ENCODE measurements around the gene HDAC7. TPM values are rescaled to one million over a fixed set of nuclear protein-coding genes. Genes with fewer than 3 reads are reported as not detected.

Gene HDAC7
- total and polyA plus RNA-seq, 2 experiments from 2014 or later: 41.3 to 60.1 TPM

DNA sequence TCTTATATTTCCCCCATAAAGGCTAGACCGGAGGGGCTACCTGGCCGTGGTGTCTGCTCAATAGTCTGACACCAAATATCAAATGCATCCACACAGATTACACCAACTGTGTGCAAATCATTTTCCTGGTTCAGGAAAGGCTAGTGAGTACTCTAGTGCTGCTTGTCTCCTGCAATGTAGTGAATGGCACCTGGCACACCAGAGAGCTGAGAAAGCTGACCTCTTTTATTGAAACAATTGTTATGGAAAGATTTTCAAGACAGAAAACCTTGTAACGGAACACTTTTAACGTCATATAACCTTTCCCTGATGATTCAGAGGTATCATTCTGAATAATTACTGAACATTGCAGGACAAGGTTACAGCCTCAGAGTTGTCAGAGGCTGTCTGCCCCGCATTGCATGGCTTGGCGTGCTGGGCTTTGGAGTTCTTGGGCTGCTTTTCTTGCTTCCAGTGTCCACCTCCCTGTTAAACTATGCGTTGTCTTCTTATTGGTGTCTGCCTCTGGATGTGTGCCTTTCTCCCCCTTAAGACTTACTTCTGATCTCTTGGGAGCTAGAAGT is 40.7 kb upstream of the HDAC7 start:
- H3K4me1 ChIP-seq (ENCODE audit: insufficient read depth): no peaks in the 10 kb centered on the region
- H3K4me3 Mint-ChIP-seq: no peak overlapping the region
- no peak overlapping the region for H3K4me2 ChIP-seq
- H3K27ac Mint-ChIP-seq: no peak overlapping the region
- no peak overlapping the region for H2AFZ ChIP-seq
- no peaks in the 10 kb centered on the region for H3K36me3 ChIP-seq (ENCODE audit: insufficient read depth)
- DNase-seq (ENCODE audit: low spot score): no peak
- no peaks in the 10 kb centered on the region for H4K20me1 ChIP-seq (replicated peaks; ENCODE audit: insufficient read depth)
- no peak for ATAC-seq
- no peaks in the 10 kb centered on the region for H3K36me3 Mint-ChIP-seq (ENCODE audit: low read depth)
- no peak overlapping the region for H3K27ac ChIP-seq (ENCODE audit: low read depth)
- H3K27me3 ChIP-seq (ENCODE audit: insufficient read depth): no peaks in the 10 kb centered on the region
- H3K79me2 ChIP-seq (replicated peaks; ENCODE audit: insufficient read depth): no peaks in the 10 kb centered on the region
- TF ChIP-seq ZNF462 (CRISPR knock-in tag; IDR thresholded peaks at IDR 0.05) (no peak), ZNF114 (CRISPR knock-in tag; IDR thresholded peaks at IDR 0.05) (no peak), STAT1 (IDR thresholded peaks at IDR 0.05; ENCODE audit: unreplicated experiment) (no peak), REST (IDR thresholded peaks at IDR 0.05; ENCODE audit: unreplicated experiment) (no peak), JUNB (IDR thresholded peaks at IDR 0.05; ENCODE audit: unreplicated experiment) (no peak), POLR2AphosphoS5 (IDR thresholded peaks at IDR 0.05; ENCODE audit: low read depth) (no peak), NANOG (IDR thresholded peaks at IDR 0.05; ENCODE audit: borderline replicate concordance) (no peak), CREB1 (CRISPR knock-in tag; IDR thresholded peaks at IDR 0.05; ENCODE audit: low read depth) (no peak), ZNF331 (CRISPR knock-in tag; IDR thresholded peaks at IDR 0.05; ENCODE audit: low read depth) (no peak), EZH2 (IDR thresholded peaks at IDR 0.05; ENCODE audit: low read depth, unreplicated experiment) (no peak), EZH2phosphoT487 (IDR thresholded peaks at IDR 0.05; ENCODE audit: unreplicated experiment) (no peak)
- TF ChIP-seq, protein P1, sequence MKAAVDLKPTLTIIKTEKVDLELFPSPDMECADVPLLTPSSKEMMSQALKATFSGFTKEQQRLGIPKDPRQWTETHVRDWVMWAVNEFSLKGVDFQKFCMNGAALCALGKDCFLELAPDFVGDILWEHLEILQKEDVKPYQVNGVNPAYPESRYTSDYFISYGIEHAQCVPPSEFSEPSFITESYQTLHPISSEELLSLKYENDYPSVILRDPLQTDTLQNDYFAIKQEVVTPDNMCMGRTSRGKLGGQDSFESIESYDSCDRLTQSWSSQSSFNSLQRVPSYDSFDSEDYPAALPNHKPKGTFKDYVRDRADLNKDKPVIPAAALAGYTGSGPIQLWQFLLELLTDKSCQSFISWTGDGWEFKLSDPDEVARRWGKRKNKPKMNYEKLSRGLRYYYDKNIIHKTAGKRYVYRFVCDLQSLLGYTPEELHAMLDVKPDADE (IDR thresholded peaks at IDR 0.05): no peak
- TF ChIP-seq, protein P2, sequence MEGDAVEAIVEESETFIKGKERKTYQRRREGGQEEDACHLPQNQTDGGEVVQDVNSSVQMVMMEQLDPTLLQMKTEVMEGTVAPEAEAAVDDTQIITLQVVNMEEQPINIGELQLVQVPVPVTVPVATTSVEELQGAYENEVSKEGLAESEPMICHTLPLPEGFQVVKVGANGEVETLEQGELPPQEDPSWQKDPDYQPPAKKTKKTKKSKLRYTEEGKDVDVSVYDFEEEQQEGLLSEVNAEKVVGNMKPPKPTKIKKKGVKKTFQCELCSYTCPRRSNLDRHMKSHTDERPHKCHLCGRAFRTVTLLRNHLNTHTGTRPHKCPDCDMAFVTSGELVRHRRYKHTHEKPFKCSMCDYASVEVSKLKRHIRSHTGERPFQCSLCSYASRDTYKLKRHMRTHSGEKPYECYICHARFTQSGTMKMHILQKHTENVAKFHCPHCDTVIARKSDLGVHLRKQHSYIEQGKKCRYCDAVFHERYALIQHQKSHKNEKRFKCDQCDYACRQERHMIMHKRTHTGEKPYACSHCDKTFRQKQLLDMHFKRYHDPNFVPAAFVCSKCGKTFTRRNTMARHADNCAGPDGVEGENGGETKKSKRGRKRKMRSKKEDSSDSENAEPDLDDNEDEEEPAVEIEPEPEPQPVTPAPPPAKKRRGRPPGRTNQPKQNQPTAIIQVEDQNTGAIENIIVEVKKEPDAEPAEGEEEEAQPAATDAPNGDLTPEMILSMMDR (conservative IDR thresholded peaks at IDR 0.05; ENCODE audit: low read depth in 2 of 2): no peak
- H3K4me3 ChIP-seq: no peak overlapping the region
- H3K9me3 Mint-ChIP-seq: no peaks in the 10 kb centered on the region
- 0 out of 2 replicates have a peak, but pooled peaks cover 3% of the 10 kb centered on the region for H3K9me2 ChIP-seq (ENCODE audit: insufficient read depth)
- H3K27me3 Mint-ChIP-seq (ENCODE audit: insufficient read depth, low read depth, poor library complexity): peaks cover 4% of the 10 kb centered on the region
- no peaks in the 10 kb centered on the region for H3K4me1 Mint-ChIP-seq
- no peaks in the 10 kb centered on the region for H3F3A ChIP-seq (replicated peaks; ENCODE audit: low read depth)

All from GM23338 (cell line).